Loucy (cell line): ENCODE data around the gene BCL2L12.

ENCODE experiments used
- H2AFZ ChIP-seq: fragments of 200-600 bp; sonication (generic); 2 replicates; pipeline ENCODE4 v1.6.0; 2016; ENCODE audit warnings: antibody characterized with exemption, mild to moderate bottlenecking, low read length, moderate library complexity
- H3F3A ChIP-seq: fragments of 200-600 bp; 2 replicates; pipeline ENCODE4 v1.6.0; 2016; ENCODE audit warnings: antibody characterized with exemption, low read depth, mild to moderate bottlenecking
- H3K27me3 ChIP-seq: fragments of 200-600 bp; sonication (generic); 2 replicates; pipeline ENCODE4 v1.6.1; 2014; ENCODE audit warnings: low read length, mild to moderate bottlenecking; ENCODE audit not compliant: insufficient read depth, poor library complexity, severe bottlenecking
- H3K36me3 ChIP-seq: fragments of 200-600 bp; sonication (generic); 2 replicates; pipeline ENCODE4 v1.6.1; 2016; ENCODE audit warnings: low read length; ENCODE audit not compliant: insufficient read depth
- H3K4me1 ChIP-seq: fragments of 200-600 bp; sonication (generic); 2 replicates; pipeline ENCODE4 v1.5.1; 2014; ENCODE audit warnings: low read length, mild to moderate bottlenecking; ENCODE audit not compliant: insufficient read depth, poor library complexity, severe bottlenecking
- H3K4me2 ChIP-seq: fragments of 200-600 bp; sonication (generic); 2 replicates; pipeline ENCODE4 v1.6.0; 2014; ENCODE audit warnings: antibody characterized with exemption, low read length, low read depth, mild to moderate bottlenecking; ENCODE audit not compliant: poor library complexity, severe bottlenecking
- H3K4me3 ChIP-seq: fragments of 200-600 bp; sonication (generic); 2 replicates; pipeline ENCODE4 v1.5.1; 2014; ENCODE audit warnings: low read length, mild to moderate bottlenecking, mixed read lengths; ENCODE audit not compliant: poor library complexity, severe bottlenecking
- H3K79me2 ChIP-seq: fragments of 200-600 bp; sonication (generic); 2 replicates; pipeline ENCODE4 v1.6.1; 2014; ENCODE audit warnings: low read length; ENCODE audit not compliant: insufficient read depth
- H3K9ac ChIP-seq: fragments of 200-600 bp; sonication (generic); 2 replicates; pipeline ENCODE4 v1.6.0; 2014; ENCODE audit warnings: mild to moderate bottlenecking, low read depth, low read length, moderate library complexity; ENCODE audit not compliant: poor library complexity, severe bottlenecking
- H3K9me2 ChIP-seq: fragments of 200-600 bp; sonication (generic); replicated peaks from 2 replicates; pipeline ENCODE4 v1.6.1; 2016; ENCODE audit warnings: low read depth, low read length, mixed read lengths
- H3K9me3 ChIP-seq: fragments of 200-600 bp; sonication (generic); 2 replicates; pipeline ENCODE4 v1.6.1; 2014; ENCODE audit warnings: mild to moderate bottlenecking, antibody characterized with exemption, low read length, low read depth; ENCODE audit not compliant: insufficient read depth
- H4K20me1 ChIP-seq: fragments of 200-600 bp; sonication (generic); 2 replicates; pipeline ENCODE4 v1.6.0; 2014; ENCODE audit warnings: antibody characterized with exemption, low read length, mild to moderate bottlenecking; ENCODE audit not compliant: insufficient read depth, poor library complexity, severe bottlenecking
- EZH2phosphoT487 ChIP-seq: fragments of 200-600 bp; IDR thresholded peaks from 2 replicates; pipeline ENCODE4 v1.6.1; 2018; ENCODE audit warnings: antibody characterized with exemption, mild to moderate bottlenecking, moderate library complexity, borderline replicate concordance
- TF ChIP-seq, protein P1 (sequence below): fragments of 200-600 bp; sonication (generic); conservative IDR thresholded peaks from 2 replicates; pipeline ENCODE4 v1.5.1; 2014; ENCODE audit warnings: mild to moderate bottlenecking, antibody characterized with exemption, low read length

BCL2L12 gene

DNA sequence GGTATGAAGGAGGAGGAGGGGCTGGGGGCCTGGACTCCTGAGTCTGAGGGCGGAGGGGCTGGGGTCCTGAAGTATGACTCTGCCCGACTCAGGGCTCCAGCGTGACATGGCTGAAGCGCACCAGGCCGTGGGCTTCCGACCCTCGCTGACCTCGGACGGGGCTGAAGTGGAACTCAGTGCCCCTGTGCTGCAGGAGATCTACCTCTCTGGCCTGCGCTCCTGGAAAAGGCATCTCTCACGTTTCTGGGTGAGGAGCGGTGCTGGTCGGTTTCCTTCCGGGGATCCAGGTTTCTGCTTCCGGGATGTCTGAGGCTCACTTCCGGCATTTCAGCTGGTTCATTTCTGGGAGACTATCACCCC is 26.4 kb downstream of the BCL2L12 start:
- no peaks in the 10 kb centered on the region for H3K79me2 ChIP-seq
- H3K4me2 ChIP-seq, result no peak overlapping the region
- H3K4me3 ChIP-seq, result no peak overlapping the region
- H3K36me3 ChIP-seq, result peaks cover 18% of the 10 kb centered on the region; the same call in 1 of the 2 replicates
- no peaks in the 10 kb centered on the region for H3F3A ChIP-seq
- no peaks in the 10 kb centered on the region for H3K27me3 ChIP-seq
- H2AFZ ChIP-seq, result no peak overlapping the region
- H3K4me1 ChIP-seq, result no peaks in the 10 kb centered on the region
- H4K20me1 ChIP-seq, result no peaks in the 10 kb centered on the region
- H3K9me3 ChIP-seq, result no peaks in the 10 kb centered on the region
- H3K9ac ChIP-seq, result no peak overlapping the region
- no peak for TF ChIP-seq EZH2phosphoT487
- TF ChIP-seq, protein P1, sequence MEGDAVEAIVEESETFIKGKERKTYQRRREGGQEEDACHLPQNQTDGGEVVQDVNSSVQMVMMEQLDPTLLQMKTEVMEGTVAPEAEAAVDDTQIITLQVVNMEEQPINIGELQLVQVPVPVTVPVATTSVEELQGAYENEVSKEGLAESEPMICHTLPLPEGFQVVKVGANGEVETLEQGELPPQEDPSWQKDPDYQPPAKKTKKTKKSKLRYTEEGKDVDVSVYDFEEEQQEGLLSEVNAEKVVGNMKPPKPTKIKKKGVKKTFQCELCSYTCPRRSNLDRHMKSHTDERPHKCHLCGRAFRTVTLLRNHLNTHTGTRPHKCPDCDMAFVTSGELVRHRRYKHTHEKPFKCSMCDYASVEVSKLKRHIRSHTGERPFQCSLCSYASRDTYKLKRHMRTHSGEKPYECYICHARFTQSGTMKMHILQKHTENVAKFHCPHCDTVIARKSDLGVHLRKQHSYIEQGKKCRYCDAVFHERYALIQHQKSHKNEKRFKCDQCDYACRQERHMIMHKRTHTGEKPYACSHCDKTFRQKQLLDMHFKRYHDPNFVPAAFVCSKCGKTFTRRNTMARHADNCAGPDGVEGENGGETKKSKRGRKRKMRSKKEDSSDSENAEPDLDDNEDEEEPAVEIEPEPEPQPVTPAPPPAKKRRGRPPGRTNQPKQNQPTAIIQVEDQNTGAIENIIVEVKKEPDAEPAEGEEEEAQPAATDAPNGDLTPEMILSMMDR, result no peak
- H3K9me2 ChIP-seq, result no peaks in the 10 kb centered on the region

DNA sequence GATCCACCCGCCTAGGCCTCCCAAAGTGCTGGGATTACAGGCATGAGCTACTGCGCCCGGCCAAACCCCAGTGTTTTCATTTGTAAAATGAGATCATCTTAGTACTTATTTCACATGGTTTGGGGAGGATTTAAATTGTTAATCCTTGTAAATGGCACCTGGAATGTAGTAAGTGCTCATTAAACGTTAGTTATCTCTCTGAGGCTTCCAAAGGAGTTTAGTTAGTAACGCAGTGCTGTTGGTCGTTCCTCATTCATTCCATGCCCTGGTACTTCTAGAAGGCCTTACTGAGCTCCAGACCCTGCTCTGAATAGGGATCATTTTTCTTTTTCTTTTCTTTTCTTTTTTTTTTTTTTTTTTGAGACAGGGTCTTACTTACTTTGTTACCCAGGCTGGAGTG is 30.4 kb downstream of the BCL2L12 start:
- Histone ChIP-seq H3K79me2 (no peaks in the 10 kb centered on the region), H3K27me3 (no peaks in the 10 kb centered on the region), H3K4me1 (no peaks in the 10 kb centered on the region), H3K9me3 (no peaks in the 10 kb centered on the region), H3K9me2 (no peaks in the 10 kb centered on the region), H3F3A (no peaks in the 10 kb centered on the region), H3K36me3 (no peaks in the 10 kb centered on the region), H3K4me2 (no peak overlapping the region), H3K4me3 (no peak overlapping the region), H4K20me1 (no peaks in the 10 kb centered on the region), H2AFZ (no peak overlapping the region), H3K9ac (no peak overlapping the region)
- TF ChIP-seq EZH2phosphoT487, result no peak
- TF ChIP-seq, protein P1, result no peak

DNA sequence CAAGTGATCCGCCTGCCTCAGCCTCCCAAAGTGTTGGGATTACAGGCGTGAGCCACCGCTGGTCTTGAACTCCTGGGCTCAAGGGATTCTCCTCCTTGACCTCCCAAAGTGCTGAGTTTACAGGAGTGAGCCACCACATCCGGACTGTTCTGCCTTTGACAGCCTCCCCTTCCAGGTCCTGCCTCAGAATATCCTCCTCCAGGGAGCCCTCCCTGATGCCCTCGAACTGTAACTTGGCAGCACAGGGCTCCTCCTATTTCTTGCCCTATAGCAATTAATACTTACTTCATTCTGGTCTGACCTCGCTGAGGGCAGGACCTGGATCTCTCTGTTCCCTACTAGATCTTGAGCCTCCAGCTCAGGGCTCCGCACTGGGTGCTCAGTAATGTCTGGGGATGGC is 31.1 kb downstream of the BCL2L12 start:
- Histone ChIP-seq H2AFZ (no peak overlapping the region), H3K79me2 (no peaks in the 10 kb centered on the region), H3K4me1 (no peaks in the 10 kb centered on the region), H3K4me3 (no peak overlapping the region), H3K9me2 (no peaks in the 10 kb centered on the region), H3K9me3 (no peaks in the 10 kb centered on the region), H4K20me1 (no peaks in the 10 kb centered on the region), H3K9ac (no peak overlapping the region), H3K36me3 (no peaks in the 10 kb centered on the region), H3K27me3 (no peaks in the 10 kb centered on the region), H3K4me2 (no peak overlapping the region), H3F3A (no peaks in the 10 kb centered on the region)
- TF ChIP-seq EZH2phosphoT487, result no peak
- TF ChIP-seq, protein P1, result no peak
